ENCODE measurements around the gene SEC16A.

DNA sequence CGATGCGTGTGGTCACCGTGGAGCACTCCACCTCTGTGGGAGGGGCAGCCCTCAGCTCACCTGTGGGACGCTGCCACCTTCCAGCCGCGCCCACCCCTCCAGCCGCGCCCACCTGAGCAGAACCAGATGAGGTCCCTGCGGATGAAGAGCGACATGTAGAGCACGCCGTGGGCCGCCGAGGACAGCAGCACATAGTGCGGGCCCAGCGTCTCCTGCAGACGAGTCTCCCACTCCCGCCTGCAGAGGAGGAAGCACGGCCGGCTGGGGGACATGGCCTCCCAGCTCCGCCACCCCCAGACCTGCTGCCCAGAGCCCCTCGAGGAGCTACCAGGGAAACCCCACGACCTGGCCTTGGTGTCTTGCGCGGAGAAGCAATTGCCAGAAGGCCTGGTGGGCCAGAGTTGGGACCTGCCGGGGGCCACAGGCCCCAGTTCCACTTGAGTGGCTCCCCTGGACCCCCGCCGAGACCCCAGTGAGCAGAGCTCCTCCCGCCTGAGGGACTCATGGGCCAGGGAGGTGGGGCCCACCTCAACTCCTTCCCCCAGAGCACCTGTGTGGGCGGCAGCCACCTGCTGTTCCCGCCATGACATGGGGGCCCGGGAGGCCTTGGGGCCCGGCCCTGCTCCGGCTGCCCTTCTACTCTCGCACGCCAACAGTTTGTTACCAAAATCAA lies 49.7 kb downstream of the SEC16A start:
- TF ChIP-seq YY1 (IDR thresholded peaks at IDR 0.05; ENCODE audit: insufficient read depth, insufficient read length) (no peak), ZNF274 (IDR thresholded peaks at IDR 0.05; ENCODE audit: low read depth, low read length) (no peak), SUZ12 (IDR thresholded peaks at IDR 0.05; ENCODE audit: extremely low read depth, insufficient read depth, insufficient read length) (no peak)
